SIG-M5 (cell line): ENCODE measurements around the gene ANKS1A.

Experiments
- DNase-seq: peaks from one replicate; lab custom pipeline; 2025; lab: John Stamatoyannopoulos, UW

ANKS1A gene

DNA sequence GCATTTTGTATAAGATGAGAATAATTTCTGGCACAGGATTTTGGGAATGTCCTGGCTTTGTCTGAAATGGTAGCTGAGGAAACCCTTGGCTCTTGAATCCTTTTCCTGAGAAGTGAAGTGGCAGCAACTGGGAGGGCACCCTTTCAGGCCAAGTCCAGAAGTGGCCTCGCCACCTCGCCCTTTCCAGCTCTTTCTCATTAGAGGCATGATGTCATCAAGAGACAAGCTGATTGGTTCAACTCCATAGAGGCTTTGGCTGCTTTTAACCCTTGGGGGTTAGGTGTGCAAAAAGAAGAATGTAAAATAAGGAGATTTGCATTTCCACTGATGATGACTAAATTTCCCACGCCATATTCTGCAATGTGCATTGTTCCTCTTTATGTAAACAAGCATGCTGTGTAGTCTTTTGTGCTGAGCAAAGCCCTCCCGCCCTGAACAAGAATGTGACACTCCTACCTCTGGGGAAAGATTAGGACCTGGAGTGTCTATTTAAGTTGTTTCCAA, 135.5 kb downstream of the ANKS1A start:
- no peak for DNase-seq

DNA sequence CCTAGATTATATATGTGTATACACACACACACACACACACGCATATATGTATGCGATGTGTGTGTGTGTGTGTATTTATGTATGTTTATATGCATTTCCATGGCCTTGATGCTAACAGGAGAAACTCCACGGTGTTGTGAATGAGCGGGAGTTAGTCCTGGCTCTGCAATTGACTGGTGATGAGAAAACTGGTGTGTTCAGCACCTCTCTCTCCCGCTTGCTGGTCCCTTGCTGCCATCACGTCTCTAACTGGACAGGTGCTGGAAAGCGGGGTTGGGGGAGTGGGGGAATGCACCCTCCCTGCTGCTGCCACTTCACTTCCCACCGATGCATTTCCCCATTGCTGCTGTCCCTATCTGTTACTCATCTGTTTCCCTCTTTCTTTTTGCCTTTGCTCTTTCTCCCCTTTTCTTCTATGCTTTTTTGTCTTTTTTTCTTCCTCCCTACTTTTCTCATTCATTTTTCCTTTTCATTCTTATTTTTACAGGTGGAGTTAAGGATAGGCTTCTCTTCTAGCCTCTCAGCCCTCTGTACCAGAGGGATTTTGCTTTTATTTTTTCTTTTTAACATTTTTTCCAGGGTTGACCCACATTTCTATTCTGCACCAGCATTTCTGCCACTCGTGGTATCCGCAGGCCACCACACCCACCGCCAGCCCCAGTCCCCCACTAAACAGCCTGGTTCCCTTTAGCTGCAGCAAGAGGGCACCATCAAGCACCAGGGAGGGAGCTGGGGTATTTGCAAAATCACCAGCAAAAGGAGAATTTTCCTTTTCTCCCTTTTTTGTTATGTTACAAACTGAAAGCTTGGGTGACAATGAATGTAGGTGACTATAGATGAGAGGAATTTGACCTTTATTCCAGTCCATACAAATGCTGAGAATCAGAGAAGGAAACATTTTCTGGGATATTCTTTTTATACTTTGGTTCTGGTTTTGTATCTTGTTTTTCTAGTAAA, 136.5 kb downstream of the ANKS1A start:
- no peak for DNase-seq

DNA sequence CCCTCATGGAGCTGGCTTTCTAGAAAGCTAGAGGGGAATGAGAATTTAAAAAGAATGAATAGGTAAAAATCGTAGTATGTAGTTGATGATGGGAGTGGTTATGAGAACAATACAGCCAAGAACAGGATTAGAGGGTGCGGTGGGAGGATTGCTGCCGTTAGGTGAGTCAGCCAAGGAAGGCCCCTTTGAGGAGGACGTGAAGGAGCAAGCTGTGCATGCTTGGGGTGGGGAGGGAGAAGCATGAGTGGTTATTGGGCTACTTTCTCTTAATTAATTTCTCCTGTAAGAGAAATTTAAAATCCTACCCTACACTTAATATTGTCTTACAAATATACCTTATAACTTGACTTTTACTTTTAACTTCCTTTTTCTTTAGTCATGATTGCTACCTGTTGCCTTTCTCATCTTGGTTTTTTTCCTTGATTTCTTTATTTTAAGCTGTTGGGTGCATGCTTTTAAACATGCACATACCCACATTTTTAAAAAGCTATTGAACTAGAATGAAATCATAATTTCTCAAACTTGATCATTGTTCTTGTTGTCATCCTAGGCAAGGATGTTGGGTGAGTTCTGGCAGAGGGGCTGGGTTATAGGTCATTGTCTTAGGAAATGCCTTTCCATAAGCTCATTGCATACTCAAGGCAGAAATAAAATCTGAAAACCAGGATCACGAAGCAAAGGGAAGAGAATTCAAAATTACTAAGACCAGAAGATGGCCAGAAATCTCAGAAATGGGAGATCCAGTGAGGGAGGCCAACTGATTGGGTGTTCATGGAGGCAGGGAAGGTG, 137.6 kb downstream of the ANKS1A start:
- DNase-seq = no peak

GRCh38 chr6:35027807-35028206, 138.8 kb downstream of the ANKS1A start:
- DNase-seq = no peak

DNA sequence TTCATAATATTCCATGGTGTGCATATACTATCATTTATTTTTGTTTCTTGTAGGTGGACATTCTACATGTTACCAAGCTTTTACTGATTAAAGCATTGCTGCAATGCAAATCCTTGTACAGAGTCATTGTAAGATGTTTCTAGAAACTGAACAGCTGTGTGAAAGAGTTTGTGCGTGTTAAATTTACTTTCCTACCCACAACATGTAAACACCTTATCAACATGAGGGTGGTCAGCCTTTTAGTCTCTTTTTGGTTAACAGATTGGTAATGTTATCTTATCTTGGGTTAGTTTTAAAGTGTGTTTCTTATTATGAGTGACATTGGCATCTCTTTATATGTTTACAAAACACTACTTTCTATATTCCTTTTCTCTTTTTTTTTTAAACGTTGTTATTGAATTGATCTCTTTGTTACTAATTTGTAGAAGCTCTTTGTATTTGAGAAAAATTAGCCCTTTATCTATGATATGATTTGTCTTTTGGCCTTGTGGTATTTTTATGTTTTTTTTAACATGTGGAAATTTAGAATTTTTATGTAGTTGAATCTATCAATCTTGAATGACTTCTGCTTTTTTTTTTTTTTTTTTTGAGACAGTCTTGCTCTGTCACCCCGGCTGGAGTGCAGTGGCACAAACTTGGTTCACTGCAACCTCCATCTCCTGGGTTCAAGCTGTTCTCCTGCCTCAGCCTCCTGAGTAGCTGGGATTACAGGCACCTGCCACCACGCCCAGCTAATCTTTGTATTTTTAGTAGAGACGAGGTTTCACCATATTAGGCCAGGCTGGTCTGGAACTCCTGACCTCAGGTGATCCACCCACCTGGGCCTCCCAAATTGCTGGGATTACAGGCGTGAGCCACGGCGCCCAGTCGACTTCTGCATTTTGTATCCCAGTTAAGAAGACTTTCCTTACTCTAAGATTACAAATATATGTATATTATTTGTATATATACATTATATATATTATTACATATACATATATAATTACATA, 140.0 kb downstream of the ANKS1A start:
- DNase-seq = no peak

- no peak for DNase-seq
These were observed 141.0 kb downstream of the ANKS1A start for GRCh38 chr6:35030099-35030498.

DNA sequence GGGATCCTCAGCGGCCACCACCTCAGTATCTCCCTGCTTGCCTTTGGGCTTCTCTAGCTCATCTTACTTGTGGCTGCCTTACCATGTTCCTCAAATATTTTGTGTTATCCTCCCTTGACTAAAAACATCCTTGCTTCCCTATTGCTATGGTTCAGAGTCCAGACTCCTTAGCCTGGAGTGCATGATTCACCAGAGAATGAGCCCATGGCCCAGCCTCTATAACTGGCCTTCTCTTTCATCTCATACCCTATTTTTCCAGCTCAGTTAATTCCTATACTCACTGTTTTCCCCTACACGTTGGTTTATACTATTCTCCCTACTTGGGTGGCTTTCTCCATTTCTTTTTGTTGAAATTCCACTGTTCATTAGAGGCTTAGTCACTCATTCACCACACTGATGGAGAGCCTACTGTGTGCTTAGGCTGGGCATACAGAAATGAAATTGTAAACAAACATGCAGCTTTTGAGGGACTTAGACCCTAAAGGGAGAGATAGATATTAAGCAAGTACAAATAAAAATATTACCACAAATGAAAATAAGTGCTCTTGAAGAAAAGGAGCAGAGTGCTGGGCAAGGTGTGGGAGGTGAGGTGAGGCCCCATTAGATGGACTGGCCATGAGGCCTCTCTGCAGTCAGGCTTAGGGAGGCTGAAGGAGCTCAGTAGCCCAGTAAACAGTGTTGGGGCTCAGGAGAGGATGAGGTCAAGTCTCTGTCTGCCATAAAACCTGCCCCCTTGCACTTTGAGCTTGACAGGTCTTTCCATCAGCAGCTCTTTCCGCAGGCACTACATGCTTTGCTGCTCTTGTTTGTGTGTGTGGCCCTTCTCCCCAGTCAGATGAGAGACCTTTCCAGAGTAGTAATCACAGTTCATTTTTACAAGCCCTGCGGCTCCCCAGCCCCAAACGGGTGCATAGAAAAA, 142.8 kb downstream of the ANKS1A start:
- no peak for DNase-seq

DNA sequence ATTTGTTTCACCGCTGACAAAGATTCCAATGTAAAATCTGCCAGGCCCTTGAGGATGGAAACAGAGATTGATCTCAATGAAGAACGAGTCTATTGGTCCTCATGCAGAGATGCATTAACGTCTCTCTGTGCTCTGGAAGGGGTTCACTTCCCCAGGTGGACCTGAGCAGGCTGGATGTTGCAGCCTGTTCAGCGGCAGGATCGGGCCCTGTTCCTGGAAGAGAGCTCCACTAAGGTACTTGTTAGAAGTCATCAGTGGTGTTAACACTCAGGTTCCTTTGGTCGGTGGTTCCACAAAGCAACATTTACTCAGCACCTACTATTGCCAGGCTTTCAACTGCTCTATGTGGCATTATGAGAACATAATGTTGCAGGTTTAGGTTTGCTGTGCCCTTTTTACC, 144.6 kb downstream of the ANKS1A start:
- DNase-seq = no peak

- DNase-seq = no peak
These were observed 145.5 kb downstream of the ANKS1A start for GRCh38 chr6:35034411-35035191.

GRCh38 chr6:35035481-35036030, 146.5 kb downstream of the ANKS1A start:
- no peak for DNase-seq

- DNase-seq = no peak
These were observed 147.2 kb downstream of the ANKS1A start for GRCh38 chr6:35036059-35036827.

DNA sequence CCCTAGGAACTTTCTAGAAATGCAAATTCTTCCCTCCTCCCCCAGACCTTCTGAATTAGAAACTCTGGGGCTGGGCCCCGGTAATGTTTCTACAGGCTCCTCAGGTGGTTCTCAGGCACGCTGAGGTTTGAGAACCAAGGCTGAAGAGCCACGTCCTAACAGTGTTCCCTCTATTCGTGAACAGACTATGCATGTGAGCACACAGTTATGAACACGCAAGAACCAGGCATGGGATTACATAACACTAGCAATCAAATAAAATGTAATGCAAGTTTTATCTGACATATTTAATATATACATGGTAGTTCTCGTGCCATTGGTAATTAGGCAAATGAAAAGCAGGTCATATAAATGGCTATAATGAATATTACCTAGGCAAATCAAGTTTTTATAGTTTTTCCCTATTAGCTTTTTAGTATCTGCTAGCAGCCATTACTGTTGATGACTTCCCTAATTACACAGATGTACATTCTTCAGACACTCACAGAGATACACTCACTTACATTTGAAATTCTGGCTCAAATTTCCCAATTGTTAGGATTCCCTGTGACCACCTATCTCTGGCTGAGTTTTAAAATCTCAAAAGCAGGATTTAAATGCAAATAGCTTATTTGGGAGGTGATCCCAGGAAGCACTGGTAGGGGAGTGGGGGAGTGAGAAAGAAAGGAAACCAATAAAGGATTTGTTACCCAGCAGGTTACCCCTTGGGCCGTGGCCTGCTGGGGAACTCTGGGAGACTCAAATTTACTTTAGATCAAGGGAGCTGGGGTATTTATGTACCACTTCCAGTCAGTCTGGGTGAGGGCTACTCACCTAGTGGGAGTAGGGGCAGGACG, 148.0 kb downstream of the ANKS1A start:
- DNase-seq = no peak

- no peak for DNase-seq
These were observed 148.6 kb downstream of the ANKS1A start for GRCh38 chr6:35037664-35038038.

DNA sequence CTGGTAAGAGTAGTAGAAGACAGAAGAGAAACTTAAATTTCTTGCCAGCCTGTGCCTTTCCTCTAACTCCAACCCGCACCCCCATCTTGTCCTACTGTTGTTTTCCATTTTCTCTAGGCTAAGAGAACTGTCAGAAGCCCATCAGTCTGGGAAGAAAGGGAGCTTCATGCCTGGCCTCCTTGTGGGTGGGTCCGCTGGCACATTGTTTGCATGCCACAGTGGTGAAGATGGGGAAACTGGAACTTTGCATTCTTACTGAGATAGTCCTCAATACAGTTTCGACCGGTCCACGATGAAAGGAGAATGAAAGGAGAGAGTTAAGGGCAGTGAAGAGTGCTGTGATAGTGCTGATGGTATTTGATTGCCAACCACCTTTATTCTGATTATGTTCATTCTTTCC, 149.0 kb downstream of the ANKS1A start:
- DNase-seq = no peak

GRCh38 chr6:35040398-35040797, 151.3 kb downstream of the ANKS1A start:
- no peak for DNase-seq

GRCh38 chr6:35041086-35041861, 152.2 kb downstream of the ANKS1A start:
- no peak for DNase-seq
